HG03039 (cell line): Measurements from ENCODE around the gene SART3.
"Not testable (repeated sequence)": the region's sequence is repeated elsewhere in the genome, so short reads cannot be mapped to it uniquely, and the experiment has no call there.

ENCODE experiments used
- ATAC-seq: cut with Tn5 transposase; IDR thresholded peaks from one replicate; pipeline ENCODE4 v1.9.1; 2021; ENCODE audit warnings: mild to moderate bottlenecking, moderate library complexity; ENCODE audit not compliant: unreplicated experiment

Gene SART3

DNA sequence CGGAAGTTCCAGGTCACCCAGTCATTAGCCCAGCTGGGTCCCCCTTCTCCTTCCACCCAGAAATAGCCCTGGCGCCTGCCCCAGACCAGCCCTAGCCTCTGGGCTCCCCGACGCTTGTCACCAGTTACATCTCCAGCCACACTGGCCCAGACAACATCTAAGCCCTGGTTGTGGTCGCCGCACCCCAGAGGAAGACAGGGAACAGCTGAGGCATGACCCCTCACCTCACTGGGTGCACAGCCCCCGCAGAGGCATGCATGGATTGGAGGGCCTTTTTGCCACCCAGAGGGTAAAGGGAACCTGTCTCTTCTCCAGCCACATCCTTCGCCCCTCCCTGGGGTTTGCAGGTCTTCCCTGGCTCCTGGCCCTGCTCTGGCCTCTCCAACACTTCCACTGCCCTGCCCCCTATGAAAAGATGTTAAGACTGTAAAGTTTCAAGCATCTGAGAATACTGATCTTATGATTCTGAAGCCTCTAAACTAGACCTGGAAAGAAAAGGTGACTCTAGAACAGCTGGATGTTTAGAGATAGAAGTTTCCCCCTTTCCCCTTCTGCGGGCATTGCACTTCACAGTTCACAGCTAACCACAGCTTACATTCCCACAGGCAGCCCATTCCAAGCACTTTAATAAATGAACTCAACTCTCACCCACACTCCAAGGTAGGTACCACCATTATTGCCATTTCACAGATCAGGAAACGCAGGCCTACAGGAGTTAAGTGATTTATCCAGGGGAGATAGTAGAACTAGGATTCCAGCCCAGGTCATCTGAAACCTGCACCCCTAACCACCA lies 22.2 kb upstream of the SART3 start:
- ATAC-seq: no peak

DNA sequence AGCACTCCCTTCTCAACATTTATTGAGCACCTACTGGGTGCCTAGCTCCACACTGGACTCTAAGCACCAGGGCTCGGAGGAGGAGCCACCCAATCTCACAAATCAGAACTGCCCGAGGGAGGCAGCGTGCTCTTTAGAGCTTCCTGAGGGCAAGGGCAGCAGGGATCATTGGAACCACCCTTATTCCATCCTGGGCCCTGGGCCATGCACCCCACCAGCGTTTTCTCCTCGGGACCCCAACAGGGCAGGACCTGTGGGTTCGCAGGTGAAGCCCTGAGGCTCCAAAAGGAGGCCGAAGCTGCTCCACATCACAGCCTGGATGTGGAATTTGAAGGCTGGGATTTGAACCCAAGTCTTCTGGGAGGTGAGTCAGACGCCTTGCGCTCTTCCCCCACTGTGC lies 21.5 kb upstream of the SART3 start:
- ATAC-seq: no peak

DNA sequence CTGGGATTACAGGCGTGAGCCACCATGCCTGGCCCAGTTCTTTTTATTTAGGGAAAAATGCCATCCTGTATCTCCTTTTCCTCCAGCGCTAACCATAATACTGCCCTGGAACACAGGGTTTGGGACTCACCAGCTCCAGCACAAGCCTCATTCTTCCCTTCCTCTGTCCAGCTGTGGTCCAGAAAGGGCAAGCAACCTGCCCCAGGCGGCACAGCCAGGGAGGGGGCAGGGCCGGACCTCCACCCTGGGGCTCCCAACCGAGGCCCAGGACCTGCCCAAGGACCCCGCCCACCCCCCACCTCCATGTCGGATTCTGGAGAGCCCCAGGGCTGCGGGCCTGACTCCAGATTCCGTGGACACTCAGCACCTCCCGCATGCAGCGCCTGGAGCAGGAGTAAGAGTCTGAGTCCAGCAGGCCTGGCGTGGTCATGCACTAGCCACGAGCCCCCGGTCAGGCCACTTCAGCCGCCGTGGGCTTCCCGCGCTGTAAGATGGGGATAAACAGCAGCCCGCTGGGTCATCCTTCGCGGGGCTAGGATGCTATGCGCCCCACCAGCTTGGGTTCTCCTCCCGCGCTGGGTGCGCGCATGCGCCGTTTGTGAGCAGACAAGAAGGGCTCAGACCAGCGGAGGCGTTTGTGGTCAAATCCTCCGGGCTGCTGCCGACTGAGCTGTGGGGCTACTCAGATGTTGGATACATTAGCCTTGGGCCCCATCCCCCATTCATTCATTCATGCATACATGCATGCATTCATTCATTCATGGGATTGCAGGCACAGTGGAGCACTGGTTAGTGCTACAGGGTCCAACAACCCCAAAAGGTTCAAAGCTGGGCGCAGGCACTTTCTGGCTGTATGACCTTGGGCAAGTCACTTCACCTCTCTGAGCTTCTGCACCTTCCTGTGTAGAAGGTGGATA lies 20.6 kb upstream of the SART3 start:
- ATAC-seq: no peak

DNA sequence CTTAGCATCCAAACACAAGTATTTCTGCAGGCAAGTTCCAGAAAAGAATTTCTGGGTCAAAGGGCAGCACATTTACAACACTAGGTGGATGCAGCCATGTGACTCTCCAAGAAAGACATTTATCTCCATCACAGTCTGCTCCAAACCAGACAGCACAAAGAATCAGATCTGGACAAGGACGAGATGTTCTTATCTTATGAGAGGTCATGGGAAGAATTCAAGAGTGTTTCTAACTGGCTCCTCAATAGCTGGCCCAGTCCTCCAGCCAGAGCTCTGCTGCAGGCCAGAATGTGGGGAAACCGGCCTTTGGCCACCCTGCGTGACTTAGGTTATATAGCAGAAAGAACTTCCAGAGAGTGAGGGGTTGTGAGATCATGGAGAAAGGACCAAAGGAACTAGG lies 19.6 kb upstream of the SART3 start:
- no peak for ATAC-seq

DNA sequence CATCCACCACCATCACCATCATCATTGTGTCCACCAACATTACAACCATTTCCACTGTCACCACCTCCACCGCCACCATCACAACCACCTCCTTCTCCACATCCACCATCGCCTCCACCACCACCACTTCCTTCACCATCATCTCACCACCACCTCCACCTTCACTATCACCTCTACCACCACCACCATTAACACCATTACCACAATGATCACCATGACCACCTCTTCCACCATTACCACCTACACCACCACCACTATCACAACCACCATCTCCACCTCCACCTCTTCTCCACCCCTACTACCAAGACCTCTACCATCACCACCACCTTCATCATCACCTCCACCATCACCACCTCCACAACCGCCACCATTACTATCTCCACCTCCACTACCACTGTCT lies 17.8 kb upstream of the SART3 start:
- ATAC-seq: no peak

DNA sequence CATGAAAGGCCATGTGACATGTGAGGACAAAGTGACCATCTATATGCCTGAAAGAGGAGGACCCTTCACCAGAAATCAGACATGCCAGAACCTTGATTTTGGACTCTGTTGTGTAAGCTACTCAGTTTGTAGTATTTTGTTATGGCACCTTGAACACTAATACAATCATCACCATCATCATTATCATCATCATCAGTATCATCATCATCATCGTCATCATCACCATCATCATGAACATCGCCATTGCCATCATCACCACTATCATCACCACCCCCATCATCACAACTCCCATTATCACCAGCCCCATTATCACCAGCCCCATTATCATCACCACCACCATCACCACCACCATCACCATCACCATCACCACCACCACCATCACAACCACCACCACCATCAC lies 17.3 kb upstream of the SART3 start:
- ATAC-seq: no peak

DNA sequence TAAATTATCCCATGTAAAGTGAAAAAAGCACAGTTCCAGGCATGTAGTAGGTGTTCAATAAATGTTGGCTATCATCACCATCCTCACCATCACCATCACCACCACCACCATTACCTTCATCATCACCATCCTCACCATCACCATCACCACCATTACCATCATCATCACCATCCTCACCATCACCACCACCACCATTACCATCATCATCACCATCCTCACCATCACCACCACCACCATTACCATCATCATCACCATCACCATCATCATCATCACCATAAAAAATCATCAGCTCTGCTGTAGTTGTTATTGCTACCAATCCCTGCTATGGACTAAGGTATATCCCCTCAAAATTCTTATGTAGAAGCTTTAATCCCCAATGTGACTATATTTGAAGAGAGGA lies 16.5 kb upstream of the SART3 start:
- ATAC-seq: no peak

DNA sequence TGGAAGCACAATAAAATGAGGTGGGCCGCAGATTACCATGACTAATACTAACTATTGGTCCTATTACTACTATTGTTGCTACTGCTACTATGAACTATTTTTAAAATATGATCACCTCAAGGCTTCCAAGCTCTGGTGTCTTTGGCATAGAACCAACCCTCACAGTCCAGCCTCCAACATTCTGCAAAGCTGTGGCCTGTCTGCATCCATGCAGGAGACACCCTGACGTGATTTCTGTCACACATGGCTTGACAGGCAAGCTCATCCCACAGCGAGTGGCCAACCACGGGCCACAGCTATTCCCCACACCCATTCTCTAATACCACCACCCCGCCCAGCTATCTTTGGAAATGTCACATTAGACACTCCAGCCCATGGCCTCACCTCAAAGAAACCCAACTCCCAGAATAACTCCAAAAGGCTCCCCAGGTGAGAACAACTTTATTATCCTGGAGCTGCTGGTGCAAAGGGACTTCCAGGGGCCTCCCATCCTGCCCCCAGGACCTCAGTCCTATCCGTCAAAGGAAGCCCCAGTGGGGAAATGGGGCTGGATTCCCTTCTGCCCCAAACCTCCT lies 15.8 kb upstream of the SART3 start:
- no peak for ATAC-seq

DNA sequence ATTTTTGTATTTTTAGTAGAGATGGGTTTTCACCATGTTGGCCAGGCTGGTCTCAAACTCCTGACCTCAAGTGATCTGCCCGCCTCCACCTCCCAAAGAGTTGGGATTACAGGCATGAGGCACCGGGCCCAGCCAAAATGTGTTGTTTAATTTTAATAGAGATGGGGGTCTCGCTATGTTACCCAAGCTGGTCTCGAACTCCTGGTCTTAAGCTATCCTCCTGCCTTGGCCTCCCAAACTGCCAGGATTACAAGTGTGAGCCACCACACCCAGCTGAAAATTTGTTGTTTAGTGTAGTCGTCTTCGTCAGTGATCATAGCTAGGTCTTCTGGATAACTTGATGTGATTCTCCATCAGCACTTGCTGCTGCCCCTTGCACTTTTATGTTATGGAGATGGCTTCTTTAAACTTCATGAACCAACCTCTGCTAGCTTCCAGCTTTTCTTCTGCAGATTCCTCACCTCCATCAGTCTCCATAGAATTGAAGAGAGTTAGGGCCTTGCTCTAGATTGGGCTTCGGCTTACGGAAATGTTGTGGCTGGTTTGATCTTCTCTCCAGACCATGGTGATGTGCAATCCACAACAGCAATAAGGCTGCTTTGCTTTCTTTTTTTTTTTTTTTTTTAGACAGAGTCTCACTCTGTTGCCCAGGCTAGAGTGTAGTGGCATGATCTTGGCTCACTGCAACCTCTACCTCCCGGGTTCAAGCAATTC lies 14.4 kb upstream of the SART3 start:
- ATAC-seq: no peak

DNA sequence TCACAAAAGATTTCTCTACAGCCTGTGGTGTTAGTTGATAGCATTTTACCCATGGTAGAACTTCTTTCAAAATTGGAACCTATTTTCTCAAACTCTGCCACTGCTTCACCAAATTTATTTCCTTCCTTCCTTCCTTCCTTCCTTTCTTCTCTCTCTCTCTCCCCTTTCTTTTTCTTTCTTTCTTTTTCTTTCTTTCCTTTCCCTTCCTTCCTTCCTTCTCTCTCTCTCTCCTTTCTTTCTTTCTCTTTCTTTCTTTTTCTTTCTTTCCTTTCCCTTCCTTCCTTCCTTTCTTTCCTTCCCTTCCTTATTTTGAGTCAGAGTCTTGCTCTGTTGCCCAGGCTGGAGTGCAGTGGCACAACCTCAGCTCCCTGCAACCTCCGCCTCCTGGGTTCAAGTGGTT lies 13.3 kb upstream of the SART3 start:
- ATAC-seq: not testable (repeated sequence)

DNA sequence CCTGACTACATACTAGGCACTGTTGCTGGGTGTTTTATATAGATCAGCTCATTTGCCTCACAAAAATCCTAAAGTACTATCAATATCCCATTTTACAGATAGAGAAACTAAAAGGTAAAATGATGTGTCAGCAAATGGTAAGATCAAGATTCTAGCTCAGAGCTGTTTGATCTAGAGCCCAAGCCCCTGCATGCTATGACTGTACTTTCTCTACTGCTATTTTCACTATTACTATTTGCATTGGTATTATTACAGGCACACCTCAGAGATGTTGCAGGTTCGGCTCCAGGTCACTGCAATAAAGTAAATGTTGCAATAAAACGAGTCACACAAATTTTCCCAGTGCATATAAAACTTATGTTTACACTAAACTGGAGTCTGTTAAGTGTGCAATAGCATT lies 12.3 kb upstream of the SART3 start:
- no peak for ATAC-seq

DNA sequence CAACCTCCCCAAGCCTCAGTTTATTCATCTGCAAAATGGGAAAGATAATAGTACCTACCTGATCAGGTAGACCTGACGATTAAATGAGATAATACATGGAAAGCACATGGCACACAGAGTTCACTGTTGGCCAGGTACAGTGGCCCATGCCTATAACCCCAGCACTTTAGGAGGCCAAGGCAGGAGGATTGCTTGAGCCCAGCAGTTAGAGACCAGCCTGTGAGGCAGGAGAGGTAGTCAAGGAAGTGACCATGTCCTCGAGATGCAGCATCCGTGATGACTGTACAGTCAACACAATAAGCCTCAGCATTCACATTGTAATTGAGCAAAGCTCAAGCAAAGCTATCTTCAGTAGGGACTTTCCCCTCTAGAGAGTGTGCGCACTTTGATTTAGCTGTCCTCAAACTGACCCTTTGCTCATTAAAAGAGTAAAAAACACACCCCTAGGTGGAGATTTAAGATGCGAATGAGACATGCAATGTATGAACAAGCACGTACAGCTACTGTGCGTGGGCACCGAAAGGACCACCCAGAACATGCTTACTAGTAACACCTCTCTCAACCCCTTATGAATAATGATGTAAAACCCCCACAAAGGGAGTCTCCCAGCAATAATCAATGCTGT lies 11.3 kb upstream of the SART3 start:
- ATAC-seq: no peak

DNA sequence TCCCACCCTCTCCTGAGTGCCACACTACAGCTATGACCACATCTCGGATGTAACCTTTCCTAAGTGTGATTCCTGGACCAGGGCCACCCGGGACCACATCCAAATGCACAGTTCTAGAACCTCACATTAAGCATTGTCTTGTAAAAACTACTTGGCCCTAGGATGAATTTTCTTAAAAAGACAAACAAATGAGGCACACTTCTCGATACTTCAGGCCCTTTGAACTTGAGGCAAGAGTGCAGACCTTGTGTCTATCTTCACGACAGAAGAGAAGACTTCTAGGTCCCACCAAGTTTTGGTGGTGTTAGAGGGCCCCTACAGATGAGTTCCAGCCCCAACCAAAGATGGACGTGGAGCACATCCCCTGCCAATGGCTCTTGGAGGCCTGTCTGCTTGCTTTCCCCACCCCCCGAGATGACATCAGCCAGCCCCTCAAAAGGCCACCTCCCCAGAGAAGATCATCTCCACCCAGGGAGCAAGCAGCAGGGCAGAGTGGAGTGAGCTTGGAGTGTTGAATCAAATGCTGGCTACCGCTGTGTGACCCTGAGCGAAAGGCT lies 10.7 kb upstream of the SART3 start:
- no peak for ATAC-seq

DNA sequence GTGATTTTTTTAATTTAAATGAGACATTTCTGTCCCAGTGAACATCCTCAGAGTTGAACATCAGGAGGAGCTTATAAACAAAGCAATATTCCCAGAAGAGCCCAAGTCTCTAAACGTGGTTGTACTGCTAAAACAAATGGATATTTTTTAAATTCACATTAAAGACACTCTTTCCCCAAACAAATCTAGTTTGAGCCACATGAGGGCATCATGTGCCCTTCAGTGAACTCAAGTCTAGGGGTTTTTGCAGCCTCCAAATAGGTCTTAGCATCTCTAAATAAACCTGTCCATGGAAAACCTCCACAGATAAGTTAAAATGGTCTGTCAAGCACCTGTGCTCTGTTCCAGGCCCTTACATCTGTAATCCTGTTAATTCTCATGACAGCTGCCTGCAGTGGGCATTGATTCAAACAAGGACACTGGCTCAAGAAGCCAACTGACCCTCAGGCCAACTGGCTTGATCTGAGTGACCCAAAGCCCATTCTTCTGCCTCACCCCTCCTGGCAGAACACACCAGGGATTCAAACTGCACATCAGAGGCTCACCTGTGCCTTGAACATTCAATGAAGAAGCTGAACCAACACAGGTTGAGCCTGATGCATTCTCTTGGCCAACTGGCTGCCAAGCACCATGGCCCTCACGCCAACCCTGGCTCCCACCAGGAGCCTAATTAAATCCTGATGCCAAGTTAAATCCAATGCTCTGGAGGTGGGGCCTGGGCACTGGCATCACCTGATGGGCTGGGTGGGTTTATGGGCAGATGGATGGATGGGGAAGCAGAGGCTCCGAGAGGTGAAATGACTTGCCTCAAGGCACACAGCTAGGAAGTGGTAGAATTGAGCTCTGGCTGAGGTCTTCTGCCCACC lies 10.0 kb upstream of the SART3 start:
- no peak for ATAC-seq

DNA sequence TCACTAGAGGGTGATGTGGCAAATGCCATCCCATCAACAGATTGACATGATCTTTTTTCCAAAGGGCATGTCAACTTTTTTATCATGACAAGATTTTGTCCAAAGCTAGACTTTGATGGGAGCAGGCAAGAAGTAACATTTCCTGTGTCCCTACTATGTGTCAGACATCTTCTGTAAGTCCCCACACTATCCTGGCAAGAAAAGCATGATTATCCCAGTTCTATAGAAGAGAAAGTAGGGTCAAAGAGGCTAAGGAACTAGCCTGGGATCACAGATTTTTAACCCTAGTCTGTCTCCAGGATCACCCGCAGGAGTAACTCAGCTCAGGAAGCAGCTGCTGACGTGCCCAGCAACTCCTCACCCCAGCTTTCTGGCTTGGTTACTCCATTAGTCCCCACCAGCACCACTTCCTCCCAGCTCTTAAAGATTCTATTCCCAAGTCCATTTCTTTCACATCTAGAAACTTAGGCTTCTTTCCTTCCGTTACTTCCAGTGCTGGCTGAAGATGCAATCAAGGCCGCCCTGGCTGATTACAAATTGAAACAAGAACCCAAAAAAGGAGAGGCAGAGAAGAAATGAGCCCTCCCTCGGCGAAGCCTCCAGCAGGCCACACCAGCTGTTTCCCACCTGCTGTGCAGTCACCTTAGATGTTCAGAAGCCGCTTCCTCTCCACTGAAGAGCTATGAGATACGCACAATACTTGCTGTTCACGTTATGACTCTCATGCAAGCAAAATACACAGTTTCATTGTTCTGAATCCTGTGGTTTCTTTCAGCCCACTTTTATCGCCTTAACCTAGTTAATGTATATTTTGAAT lies 7.6 kb upstream of the SART3 start:
- ATAC-seq: peak; percentile 55

DNA sequence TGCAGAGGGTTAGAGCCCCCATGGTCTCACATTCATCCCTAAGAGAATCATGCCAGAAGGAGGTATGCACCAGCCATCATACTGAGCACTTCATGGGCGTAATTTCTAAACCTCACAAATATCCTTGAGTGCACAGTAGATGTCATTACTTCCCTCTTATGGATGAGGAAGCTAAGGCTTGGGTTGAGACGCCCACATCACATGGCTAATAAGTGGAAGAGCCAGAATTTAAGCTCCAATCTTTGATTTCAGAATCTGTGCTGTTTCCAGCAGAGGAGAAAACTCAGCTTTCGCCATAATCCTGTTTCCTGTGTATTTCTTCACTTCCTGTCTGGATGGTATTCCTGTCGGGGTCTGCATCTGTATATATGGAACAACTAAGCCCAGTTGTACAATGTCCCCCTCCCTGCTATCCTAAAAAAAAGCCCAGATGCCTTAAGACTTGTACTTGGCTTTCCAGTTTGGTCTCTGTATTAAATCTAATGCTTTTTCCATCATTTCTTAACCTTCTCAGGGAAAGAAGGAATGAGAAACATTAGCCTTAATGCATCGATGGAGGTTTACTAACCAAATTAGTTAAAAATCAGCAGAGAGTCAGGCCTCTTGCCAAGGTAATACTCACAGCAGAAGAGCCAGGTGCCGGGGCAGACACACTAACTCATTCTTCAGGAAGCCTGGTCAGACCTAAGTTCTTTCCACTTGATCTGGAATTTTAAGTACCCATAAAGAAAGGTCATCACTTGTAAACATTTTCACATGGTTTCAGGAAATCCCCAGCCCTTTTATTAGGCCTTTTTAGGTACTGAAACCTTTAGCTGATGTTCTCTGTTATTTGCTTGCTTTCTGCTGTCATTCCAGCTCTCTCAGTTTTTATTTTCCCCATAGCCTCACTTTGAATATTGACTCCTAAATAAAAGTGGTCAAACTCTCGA lies 6.7 kb upstream of the SART3 start:
- ATAC-seq: no peak

DNA sequence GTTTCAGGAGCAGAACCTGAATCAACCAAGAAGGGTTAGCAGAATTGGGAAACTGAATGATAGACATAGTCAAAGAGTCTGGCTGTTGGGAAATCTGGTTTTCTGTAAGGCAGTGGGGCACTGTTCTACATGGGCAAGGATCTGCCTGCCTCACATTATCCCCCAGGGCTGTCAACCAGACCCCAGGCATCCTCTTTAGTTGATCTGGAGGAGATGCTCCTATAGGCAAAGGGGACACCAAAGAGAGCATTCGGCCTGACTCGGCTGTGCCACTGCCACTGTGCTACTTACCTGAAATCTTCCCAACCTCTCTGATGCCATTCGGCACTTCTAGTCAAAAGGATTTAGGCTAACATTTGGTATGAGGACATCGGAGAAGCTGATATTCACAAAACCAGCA lies 5.5 kb upstream of the SART3 start:
- ATAC-seq: no peak

DNA sequence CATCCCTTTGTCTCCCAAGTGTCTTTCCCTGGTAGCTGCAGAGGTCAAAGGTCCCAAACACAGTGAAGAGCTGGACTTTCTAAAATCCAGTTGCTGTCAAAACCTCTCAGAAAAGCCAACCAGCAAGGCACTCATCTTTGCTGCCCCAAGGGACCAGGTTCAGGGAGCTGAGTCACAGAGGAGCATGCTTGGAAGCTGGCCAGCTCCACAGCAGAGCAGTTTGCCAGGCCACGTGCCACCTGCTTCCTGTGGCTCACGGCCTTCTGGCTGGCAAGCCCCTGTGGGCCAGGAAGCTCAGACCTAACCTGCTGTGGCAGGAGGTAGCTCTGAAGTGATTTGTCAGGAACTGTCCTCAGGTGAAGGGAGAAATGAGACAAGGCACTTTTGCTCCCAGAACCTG lies 5.0 kb upstream of the SART3 start:
- no peak for ATAC-seq
